ENCODE results near the gene ABCG2.
"Not testable (repeated sequence)": the region's sequence is repeated elsewhere in the genome, so short reads cannot be mapped to it uniquely, and the experiment has no call there.

Gene ABCG2

DNA sequence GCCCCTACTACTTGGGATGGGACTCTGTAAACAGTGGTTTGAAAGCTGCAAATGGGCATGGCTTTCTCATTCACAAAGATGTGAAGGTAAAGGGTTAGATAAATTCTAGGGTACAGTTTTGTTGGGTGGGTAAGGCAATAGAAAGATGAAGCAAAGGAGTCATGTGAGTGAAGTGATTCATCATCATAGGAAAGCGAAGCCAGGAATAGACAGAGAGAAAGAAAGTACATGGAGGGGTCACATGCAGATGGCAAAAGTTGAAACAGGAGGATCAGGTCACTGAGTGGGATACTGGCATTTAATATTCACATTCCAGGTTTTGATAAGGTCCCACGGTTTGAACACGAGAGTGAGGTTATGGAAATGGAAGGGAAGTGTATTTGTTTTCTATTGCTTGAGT is 8.2 kb upstream of the ABCG2 start:
- DNase-seq (ENCODE audit: low read depth in 2 of 2), result no peak

GRCh38 chr4:88163336-88163735 is 4.9 kb upstream of the ABCG2 start:
- DNase-seq (ENCODE audit: low read depth in 2 of 2), result no peak

GRCh38 chr4:88162626-88163025 is 4.2 kb upstream of the ABCG2 start:
- no peak for DNase-seq (ENCODE audit: low read depth in 2 of 2)

DNA sequence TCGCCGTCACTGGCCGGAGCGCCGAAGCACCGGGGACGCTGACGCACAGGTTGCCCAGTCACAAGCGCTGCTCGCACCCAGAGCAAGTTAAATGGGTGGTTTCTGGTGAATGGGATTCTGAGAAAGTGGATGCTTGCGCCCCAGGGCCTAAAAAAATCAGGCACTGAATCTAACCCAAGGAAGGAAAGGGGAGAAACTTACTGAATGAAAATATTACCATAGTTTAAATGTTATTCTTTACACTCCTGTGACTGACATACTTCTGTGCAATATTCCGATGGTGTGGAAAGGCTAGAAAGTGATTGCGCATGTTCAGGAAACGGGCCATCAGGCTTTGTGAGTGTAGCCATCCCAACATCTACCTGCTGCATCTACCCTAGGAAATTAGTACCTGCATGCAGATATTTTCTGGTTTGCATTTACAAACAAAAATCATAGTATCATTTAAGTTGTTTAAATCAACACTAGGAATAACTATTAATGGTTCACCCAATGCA is 838 bp upstream of the ABCG2 start:
- DNase-seq (ENCODE audit: low read depth in 2 of 2), result no peak

- no peak for DNase-seq (ENCODE audit: low read depth in 2 of 2)
Observed at GRCh38 chr4:88158038-88158488, 376 bp downstream of the ABCG2 start.

GRCh38 chr4:88152331-88152730 is 6.1 kb downstream of the ABCG2 start:
- not testable (repeated sequence) for DNase-seq (ENCODE audit: low read depth in 2 of 2)

DNA sequence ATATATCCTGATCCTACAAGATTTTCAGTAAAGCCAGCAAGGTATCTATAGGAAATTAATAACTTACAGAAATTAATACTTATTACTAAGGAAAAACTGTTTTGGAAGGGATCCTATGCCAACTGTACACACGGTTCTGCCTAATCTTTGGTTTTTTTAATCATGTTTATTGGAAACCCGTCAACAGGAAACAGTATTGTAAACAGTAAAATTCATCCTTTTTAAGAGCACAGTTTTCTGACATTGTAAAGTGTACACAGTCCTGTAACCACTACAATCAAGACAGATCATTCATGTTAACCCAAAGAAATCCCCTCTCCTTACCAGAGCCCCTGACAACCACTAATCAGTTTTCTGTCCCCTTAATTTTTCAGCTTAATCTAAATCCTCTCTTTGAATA is 9.9 kb downstream of the ABCG2 start:
- DNase-seq (ENCODE audit: low read depth in 2 of 2), result no peak

GRCh38 chr4:88147799-88148217 is 10.6 kb downstream of the ABCG2 start:
- DNase-seq (ENCODE audit: low read depth in 2 of 2), result no peak

- no peak for DNase-seq (ENCODE audit: low read depth in 2 of 2)
Observed at GRCh38 chr4:88146891-88147290, 11.5 kb downstream of the ABCG2 start.

GRCh38 chr4:88144866-88145300 is 13.6 kb downstream of the ABCG2 start:
- DNase-seq (ENCODE audit: low read depth in 2 of 2), result no peak

DNA sequence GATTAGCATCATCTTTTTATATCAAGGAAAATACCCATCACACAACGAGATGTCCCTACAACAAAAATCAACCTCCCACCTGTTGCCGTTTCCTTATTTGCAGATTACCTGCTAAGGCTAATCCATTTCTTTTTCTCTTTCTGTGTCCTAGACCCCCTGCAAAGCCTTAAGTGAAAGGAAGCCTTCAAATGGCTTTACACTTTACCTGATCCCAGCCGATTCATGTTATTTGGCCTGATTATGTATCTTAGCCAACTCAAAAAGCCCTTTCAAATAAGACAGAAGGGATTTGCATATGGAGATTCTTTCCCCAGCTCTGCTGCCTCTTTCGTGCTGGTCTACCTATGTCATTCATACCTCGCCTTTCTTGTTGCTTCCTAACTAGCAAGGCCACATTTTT is 14.4 kb downstream of the ABCG2 start:
- DNase-seq (ENCODE audit: low read depth in 2 of 2), result no peak

DNA sequence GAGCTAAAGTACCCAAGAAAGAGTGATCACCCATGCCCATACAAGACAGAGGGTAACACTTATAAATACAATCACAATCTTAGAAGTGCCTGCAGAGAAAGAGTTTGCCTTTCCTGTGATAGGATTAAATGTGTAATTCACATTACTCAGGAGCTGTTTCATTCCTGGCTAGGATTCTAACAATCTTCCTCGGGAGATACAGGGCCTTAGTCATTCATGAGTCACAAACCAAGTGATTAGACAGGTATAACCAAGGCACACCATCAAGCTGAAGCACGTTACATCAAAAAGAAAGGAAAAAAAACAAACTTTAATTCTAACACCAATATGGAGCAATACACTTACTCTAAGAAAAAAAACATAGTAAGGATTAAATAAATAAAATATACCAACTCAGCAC is 14.9 kb downstream of the ABCG2 start:
- no peak for DNase-seq (ENCODE audit: low read depth in 2 of 2)

GRCh38 chr4:88138561-88138960 is 19.9 kb downstream of the ABCG2 start:
- no peak for DNase-seq (ENCODE audit: low read depth in 2 of 2)

DNA sequence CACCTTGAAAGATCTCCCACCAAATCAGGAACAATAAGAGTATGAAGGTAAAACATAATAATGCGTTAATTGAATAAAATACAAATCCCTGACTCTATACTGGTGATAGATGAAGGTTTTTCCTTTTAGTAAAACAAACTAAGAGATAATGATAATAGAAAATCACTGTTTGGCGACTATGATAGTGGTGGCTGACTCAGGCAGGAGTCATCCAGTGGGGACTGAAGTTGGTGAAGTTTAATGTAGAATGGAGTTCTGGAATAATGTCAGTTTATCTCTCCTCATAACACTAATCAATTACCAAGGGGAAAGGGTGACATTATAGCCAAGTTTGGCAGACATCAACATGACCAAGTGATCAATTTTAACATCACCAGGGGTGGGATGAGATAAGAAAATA is 21.3 kb downstream of the ABCG2 start:
- DNase-seq (ENCODE audit: low read depth in 2 of 2), result no peak

DNA sequence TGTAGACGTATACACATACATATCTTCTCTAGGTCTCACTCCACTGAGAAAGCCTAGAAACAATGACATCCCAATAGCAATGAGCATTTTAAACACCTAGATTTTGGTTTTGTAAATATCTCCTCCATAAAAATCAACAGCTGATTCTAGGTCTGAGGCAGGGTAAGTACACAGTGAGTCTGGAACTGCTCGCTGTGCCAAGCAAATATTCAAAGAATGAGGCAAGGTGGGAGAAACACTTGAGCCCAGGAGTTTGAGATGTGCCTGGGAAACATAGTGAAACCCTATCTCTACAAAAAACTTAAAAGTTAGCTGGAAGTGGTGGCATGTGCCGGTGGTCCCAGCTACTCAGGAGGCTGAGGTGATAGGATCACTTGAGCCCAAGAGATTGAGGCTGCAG is 22.2 kb downstream of the ABCG2 start:
- DNase-seq (ENCODE audit: low read depth in 2 of 2), result no peak

DNA sequence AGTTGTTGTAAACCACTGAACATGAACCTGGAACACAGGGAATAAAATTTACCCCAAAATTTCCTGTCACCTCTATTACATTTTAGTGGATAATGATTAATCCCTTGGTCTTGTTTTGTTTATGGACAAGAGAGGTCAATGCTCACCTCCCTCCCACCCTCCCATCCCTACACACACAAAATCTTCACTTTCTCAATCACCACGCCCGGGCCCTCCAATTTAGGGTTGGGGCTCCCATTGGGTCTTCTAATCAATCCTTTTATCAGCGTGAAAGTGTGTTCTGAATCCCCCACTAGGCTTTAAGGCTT is 23.1 kb downstream of the ABCG2 start:
- no peak for DNase-seq (ENCODE audit: low read depth in 2 of 2)

DNA sequence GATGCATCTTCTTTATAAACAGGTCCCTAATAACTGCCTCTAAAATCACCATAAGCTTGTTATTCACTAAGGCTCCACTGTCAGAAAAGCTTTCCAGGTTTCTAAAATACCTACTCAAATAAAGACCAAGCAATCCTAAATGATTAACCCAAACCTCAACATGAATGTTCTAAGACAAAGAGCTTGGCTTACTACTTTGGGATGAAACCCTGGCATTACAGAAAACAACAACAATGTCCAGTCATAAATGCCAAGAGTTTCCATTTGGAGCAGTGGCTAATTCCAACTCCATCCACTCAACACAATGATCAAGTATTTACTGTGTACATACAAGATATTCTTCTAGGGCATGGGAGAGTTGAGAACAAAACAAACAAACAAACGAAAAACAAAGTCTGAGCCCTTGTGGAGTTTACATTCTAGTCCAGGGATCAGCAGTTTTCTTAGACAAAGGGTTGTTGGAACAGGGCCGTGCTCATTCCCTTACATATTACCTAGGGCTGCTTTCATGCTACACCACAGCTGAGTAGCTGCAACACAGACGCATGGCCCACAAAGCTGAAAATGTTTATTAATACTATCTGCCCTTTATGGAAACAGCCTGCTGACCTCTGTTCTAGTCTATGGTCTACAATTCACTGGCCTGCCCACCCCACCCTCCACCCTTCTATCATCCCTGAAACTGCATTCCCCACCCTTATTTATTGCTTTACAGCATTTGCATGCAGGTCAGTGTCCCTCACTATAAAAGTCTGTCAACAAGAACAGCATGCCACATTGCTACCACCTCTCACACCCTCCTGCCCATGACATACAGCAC is 23.7 kb downstream of the ABCG2 start:
- no peak for DNase-seq (ENCODE audit: low read depth in 2 of 2)

GRCh38 chr4:88134111-88134510 is 24.3 kb downstream of the ABCG2 start:
- no peak for DNase-seq (ENCODE audit: low read depth in 2 of 2)

DNA sequence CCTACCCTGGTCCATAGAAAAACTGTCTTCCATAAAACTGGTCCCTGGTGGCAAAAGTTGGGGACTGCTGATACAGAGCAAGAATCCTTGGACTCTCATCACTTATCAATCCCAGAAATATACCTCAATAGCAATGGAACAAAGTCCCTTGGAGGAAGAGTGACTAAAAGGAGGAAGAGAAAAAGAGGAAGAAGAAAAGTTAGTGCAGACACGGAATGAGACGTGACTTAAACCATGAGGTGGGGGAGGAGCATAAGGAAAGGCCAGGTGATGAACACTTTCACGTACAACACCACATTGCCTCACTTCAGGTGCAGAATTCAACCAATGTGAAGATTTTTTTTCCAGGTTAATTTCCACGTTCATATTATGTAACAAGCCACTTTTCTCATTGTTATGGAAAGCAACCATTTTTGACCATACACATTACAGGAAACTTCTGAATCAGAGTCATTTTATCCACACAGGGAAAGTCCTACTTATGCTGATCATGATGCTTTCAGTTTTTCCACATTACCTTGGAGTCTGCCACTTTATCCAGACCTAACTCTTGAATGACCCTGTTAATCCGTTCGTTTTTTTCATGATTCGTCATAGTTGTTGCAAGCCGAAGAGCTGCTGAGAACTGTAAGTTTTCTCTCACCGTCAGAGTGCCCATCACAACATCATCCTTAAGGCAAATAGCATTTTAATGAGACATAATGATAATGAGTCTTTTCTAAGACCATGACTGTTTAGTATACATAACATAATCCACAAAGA is 27.7 kb downstream of the ABCG2 start:
- DNase-seq (ENCODE audit: low read depth in 2 of 2), result no peak

- no peak for DNase-seq (ENCODE audit: low read depth in 2 of 2)
Observed at GRCh38 chr4:88130003-88130402, 28.4 kb downstream of the ABCG2 start.

DNA sequence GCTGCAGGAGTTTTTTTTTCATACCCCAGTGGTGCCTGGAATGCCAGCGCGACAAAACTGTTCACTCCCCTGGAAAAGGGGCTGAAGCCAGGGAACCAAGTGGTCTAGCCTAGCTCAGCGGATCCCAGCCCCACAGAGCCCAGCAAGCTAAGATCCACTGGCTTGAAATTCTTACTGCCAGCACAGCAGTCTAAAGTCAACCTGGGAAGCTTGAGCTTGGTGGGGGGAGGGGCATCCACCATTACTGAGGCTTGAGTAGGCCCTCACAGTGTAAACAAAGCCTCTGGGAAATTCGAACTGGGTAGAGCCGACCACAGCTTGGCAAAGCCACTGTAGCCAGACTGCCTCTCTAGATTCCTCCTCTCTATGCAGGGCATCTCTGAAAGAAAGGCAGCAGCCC is 36.2 kb downstream of the ABCG2 start:
- not testable (repeated sequence) for DNase-seq (ENCODE audit: low read depth in 2 of 2)

GRCh38 chr4:88119943-88120342 is 38.5 kb downstream of the ABCG2 start:
- no peak for DNase-seq (ENCODE audit: low read depth in 2 of 2)

GRCh38 chr4:88115587-88115986 is 42.9 kb downstream of the ABCG2 start:
- DNase-seq (ENCODE audit: low read depth in 2 of 2), result no peak

Measured in stimulated activated CD4-positive, alpha-beta T cell treated with anti-CD3 and anti-CD28 coated beads, Interleukin-1b, Interleukin-23, amount 100 ng/mL, for 1 hour (primary cell).